ENCODE results near the gene HOXC4.

- TF ChIP-seq CTCF (IDR thresholded peaks at IDR 0.05; ENCODE audit: low read depth, low read length) (no peak), EZH2phosphoT487 (IDR thresholded peaks at IDR 0.05; ENCODE audit: low read depth) (no peak)
Measured at GRCh38 chr12:54056110-54056509, 2.5 kb downstream of the HOXC4 start.
